HG03442 (cell line): ENCODE measurements around the gene SUGCT.
A peak's percentile ranks its signal among the peaks of the same experiment; 100 is the strongest.
"Not testable (repeated sequence)": the region's sequence is repeated elsewhere in the genome, so short reads cannot be mapped to it uniquely, and the experiment has no call there.

ENCODE experiments used
- ATAC-seq: cut with Tn5 transposase; IDR thresholded peaks from one replicate; pipeline ENCODE4 v1.9.1; 2021; ENCODE audit warnings: mild to moderate bottlenecking, moderate library complexity; ENCODE audit not compliant: unreplicated experiment

The SUGCT gene

GRCh38 chr7:40602351-40602750 is 467.5 kb downstream of the SUGCT start:
- not testable (repeated sequence) for ATAC-seq

- peak; percentile 87 for ATAC-seq
These were observed 470.0 kb downstream of the SUGCT start for GRCh38 chr7:40604601-40605438.

GRCh38 chr7:40608321-40609075 is 473.7 kb downstream of the SUGCT start:
- no peak for ATAC-seq

GRCh38 chr7:40610461-40610860 is 475.7 kb downstream of the SUGCT start:
- ATAC-seq: no peak

- ATAC-seq: no peak
These were observed 476.5 kb downstream of the SUGCT start for GRCh38 chr7:40611095-40611871.

- ATAC-seq: no peak
These were observed 477.5 kb downstream of the SUGCT start for GRCh38 chr7:40612298-40612697.

GRCh38 chr7:40619647-40620046 is 484.8 kb downstream of the SUGCT start:
- no peak for ATAC-seq

- ATAC-seq: no peak
These were observed 486.8 kb downstream of the SUGCT start for GRCh38 chr7:40621592-40621998.

- no peak for ATAC-seq
These were observed 488.2 kb downstream of the SUGCT start for GRCh38 chr7:40622941-40623501.

- ATAC-seq: no peak
These were observed 489.1 kb downstream of the SUGCT start for GRCh38 chr7:40623863-40624262.

GRCh38 chr7:40627361-40627760 is 492.6 kb downstream of the SUGCT start:
- ATAC-seq: not testable (repeated sequence)

GRCh38 chr7:40629891-40630290 is 495.1 kb downstream of the SUGCT start:
- ATAC-seq: no peak

GRCh38 chr7:40634118-40634517 is 499.3 kb downstream of the SUGCT start:
- ATAC-seq: no peak

GRCh38 chr7:40638545-40639320 is 503.9 kb downstream of the SUGCT start:
- ATAC-seq: no peak

- ATAC-seq: no peak
These were observed 505.8 kb downstream of the SUGCT start for GRCh38 chr7:40640566-40640965.

GRCh38 chr7:40641701-40642100 is 506.9 kb downstream of the SUGCT start:
- no peak for ATAC-seq

GRCh38 chr7:40643664-40644063 is 508.9 kb downstream of the SUGCT start:
- no peak for ATAC-seq

GRCh38 chr7:40644454-40645188 is 509.8 kb downstream of the SUGCT start:
- no peak for ATAC-seq

- ATAC-seq: no peak
These were observed 510.4 kb downstream of the SUGCT start for GRCh38 chr7:40645197-40645596.

- ATAC-seq: no peak
These were observed 511.9 kb downstream of the SUGCT start for GRCh38 chr7:40646717-40647116.
